Stimulated activated CD8-positive, alpha-beta memory T cell treated with anti-CD3 and anti-CD28 coated beads, Interleukin-15, amount 100 ng/mL, for 1 hour (primary cell): ENCODE results near the gene PDP2.

ENCODE experiments used
- DNase-seq: peaks from one replicate; pipeline ENCODE4 v3.0.0-alpha.2; 2020; ENCODE audit warnings: low read depth

The PDP2 gene

DNA sequence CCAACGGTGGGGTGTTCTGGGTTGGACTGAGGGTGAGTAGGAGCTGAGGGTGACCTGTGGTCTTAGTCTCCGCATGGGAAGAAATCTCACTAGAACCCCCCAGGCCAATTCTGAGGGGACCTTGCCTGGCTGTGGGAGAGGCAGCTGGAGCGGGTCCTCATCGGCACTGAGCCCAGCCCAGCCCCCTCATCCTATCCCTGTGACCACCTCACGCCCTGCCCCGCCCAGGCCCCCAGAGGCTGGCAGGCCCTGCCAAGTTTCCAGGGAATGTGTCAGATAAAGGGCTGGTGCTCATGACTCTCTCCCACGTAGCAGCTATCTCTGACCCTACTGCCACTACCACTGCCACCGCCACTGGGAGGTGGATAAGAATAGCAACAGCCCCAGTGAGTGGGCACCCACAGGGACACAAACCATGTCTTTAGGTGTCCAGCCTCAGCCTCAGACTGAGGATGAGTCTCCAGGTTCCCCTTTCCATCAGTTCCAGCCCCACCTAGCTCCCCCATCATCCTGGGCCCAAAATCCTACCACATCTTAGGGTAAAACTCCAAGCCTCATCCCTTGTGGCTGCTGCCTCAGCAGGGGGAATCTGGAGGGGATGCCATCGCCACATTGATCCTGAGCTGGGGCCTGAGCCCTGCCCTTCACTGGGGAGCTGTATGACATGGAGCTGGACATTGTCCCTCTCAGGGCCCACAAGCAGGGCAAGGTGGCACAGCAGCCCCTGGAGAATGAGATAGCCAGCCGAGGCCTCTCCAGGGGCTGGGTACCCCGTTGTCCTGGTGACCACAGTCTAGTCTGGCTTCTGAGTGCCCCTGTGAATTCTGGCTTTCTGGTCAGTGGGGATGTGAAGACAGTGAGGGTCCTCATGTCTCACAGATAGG lies 23.5 kb downstream of the PDP2 start:
- no peak for DNase-seq

DNA sequence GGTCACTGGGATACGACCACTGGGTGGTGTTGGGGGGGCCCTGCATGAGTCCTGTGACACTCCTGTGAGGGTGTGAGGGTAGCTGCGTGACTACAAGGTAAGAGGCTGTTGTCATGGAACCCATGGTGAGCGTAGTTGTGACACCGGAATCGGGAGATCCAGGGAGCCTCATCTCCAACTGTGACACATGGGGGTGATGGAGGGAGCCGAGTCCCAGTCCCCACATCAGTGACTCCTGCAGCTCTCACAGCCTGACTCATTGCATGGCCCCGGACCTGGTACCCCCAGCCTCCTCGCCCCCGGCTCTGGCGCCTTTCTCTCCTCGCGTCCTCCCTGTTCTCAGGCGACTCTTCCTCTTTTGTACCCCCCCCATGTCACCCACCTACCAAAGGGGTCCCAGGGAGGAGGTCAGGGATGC lies 24.1 kb downstream of the PDP2 start:
- DNase-seq = no peak

DNA sequence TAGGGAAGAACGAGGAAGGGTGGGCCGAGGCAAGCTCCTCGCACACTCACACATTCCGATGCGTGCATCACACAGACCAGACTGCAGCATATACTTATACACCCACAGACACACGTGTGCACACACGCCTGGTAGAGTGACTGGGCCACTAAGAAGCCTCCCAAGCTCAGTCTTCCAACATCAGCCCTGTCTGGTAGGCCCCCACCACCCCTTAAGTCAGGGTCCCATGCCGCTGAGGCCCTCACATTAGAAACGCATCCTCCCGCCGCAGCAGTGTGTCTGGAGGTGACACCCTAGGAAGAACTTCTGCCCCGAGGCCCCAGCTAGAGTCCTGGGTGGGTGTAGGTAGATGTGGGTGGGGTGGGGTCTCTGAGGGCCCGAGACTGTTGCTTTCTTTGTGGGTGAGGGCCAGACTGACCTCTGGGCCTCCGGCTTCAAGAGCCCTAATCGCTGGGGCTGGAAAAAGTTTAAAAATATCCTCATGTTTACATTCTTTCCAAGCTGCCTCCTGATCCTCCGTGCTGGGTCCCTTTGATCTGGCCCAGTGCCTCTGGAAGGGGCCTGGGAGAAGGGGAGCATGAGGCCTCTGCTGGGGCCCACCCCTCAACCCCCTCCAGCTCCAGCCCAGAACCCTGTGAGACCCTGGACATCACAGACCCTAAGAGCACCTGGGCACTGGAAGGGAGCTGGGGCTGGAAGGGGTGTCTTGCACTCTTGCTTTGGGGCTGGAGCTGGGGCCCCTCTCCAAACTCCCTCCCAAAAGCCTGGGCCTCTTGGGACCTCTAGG lies 24.7 kb downstream of the PDP2 start:
- DNase-seq = no peak

DNA sequence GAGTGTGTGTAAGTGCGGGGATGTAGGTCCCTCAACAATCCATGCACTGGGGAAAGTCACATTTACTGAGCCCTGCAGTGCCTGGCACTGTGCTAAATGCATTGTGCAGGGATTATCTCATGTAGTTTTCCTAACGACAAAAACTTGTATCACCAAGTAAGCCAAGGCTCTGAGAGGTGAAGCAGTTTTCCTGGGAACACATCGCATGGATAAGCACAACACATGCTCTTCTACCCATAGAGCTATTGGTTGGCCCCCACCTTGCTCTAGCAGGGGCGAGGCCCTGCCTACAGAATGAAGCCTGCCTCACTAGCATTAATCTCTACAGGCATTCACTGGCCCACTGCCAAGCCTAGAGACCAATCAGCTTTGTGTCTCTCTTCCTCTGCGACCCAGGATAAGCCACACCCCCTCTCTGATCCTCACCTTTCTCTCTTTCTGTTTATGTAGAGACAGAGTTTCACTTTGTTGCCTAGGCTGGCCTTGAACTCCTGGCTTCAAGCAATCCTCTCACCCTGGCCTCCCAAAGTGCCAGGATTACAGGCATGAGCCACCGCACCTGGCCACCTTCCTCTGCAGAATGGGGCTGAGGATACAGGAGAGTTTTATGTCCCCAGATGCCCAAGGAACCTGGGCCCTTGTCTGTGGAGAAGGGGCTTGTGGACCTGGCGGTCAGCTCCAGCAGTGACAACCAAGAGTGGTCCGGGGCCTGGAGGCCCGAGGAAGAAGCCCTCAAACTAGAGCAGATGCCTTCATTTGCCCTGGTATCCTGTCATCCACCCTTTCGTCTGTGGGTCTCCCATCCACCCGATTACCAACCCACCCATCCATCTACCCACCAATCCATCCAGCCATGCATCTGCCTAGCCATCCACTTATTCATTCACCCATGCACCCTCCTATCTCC lies 25.6 kb downstream of the PDP2 start:
- no peak for DNase-seq

DNA sequence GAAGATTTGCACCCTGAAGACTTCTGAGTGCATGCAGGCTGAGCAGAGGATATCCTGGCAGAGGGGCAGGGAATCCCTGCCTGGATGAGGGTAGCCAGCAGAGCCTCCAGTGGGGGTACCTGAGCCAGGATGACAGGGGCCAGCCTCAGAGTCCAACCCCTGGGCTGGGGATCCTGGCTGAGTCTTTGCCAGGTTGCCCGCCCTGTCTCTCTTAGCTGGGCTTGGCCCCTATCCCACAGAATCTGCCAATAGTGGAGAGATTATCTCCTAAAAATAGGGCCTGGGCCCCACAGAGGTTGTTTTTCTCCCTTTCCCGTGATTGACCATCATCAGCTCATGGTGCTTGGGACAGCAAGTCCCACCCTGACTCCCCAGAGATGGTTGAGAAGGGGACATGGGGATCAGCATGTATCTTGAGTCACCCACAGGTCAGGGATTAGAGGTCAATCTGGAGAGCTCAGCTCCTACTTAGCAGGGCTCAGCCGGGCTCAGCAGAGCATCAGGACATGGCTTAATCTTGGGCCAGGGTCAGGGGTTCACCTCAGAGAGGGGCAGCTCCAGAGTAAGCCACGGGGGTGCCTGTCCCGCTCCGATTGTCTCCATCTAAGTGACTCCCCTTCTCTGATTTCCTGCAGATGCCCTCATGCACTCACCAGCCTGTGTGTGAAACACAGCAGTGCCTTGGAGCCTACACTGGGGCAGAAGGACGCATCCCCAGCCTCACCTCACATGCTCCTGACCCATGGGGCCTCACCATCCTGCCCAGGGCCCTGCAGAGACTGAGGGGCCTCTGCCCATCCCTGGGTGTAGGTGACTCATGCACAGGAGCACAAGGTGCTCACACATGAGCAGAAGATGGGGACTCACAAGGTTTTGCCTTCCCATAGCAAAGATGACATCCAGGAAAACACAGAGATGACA lies 26.9 kb downstream of the PDP2 start:
- DNase-seq = no peak

DNA sequence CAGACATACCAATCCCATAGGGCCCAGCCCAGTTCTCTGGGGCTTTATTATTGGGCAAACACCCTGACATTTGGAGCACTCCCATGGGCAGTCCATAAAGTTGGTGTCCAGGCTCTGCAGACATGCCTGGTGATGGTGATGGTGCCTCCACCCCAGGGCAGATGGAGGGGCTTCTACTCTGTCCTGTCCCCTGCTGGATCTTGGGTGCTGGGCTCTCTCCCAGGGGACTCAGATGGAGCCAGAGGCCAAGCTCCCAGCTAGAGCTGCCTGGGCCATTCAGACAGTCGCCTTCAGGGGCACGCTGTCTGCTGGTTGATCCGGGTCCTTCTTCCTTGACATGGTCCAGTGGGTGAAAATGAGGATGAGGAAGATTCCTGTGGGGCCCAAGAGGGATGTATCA lies 27.8 kb downstream of the PDP2 start:
- DNase-seq = no peak

DNA sequence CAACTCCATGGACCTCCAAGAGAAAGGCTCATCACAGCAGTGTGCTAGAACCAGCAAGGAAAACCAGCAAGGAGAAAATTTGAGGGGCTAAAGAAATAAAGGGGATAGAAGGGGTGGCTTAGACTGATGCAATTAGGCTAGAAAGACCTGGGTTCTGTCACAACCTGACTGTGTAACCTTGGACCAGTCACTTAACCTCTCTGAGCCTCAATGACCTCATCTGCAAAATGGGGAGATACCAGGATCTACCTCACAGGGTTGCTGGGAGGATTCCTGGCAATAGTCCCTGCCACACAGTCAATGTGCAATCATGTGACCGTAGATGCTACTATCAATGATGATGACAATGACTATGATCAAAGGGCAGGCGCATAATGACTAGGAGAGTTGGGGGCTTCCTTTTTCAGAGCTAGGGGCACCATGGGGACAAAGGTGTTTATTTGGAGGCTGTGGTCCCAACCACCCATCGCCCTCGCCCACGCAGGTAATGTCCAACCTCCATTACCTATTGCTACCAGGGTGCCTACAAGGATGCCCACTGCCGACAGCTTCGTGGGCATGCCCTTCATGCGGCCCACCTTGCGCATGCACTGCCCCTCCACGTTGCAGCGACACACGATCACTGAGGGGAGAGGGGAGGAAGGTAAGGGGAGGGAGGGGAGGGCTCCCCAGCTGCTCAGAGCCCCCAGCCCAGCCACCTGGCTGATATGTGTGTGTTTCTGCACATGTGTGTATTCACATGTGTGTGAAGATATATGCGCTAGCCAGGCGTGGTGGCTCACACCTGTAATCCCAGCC lies 28.6 kb downstream of the PDP2 start:
- DNase-seq = no peak

DNA sequence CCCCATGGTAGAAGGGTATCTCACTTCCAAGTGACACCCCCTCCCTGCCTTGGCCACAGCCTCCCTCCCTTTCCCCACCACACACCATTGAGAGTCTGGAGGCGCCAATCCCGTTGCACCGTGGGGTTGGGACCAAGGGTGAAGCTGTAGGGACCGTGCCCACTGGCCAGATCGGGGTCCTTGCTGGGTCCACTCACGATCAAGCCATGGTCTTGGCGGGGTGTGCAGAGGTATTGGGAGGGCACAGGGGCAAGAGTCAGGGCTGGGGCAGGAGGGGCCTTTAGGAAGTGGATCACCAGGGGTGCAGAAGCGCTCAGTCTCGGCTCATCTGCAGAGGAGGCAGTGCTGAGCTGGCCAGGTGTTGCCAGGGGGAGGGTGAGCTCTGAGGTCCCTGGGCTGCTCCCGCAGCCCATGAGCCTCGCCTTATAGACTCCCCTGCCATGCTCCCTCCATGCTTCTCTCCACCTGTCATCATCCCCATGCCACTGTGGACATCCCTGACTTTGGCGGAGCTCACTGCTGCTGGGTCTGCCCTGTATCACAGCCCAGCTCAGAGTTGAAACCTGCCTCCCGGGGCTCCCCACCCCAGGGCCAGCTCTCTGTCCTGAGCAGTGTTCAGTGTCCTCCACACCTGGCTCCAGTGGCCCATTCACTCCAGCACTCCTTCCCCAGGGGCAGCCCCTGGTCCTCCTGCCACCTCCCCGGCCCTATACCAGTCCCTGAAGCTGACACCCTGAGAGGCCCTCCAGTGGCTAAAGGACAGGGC lies 30.0 kb downstream of the PDP2 start:
- DNase-seq = no peak

DNA sequence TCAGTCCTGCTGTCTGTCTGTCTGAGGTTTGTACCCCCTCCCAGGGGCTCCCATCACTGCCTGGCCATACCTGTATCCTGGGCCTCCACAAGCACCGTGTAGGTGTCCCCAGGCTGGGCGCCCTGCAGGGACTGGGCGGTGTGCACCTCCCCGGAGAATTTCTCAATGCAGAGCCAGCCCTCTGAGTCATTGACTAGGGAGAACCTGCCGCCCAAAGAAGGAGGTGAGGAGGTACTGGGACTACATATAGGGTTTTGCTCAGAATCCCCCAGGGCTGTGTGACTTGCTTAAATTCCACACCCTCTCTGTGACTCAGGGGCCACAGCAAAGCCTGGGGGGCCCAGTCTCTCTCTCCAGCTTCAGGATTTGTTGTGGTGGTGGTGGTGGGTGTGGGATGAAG lies 30.8 kb downstream of the PDP2 start:
- DNase-seq = no peak

DNA sequence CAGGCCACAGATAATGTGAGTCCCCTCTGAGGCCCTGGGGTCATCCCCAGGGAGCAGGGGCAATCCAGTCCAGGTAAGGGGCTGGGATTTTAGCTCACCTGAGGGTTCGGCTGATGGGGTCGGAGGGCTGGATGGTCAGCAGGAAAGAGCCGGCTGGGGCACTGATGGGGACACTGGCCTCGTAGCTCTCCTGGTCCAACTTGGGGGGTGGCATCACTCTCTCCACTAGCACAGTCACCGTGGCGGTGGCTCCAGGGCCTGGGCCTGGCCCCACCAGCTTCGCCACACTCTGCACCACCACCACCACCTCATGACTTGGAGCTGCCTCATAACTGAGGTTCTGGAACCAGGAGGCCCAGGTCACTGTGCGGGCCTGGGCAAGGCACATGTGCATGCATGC lies 31.5 kb downstream of the PDP2 start:
- no peak for DNase-seq

DNA sequence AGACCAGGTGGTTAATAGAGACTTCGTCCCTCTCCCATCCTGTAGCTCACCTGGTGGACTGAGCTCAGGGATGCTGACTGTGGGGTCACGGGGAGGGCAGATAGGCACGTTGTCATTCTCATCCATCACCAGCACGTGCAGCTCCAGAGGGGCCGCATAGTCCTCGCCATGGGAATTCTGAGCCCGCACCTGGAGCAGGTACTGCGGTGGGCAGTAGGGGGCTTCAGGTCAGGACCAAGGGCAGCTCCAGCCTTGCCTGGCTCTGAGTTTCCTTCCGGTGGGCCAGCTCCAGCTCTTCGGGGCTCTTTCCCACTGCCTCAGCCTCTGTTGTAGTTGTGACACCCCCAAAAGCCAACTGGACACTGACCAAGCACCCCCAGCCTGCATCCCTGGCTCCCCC lies 32.8 kb downstream of the PDP2 start:
- no peak for DNase-seq

DNA sequence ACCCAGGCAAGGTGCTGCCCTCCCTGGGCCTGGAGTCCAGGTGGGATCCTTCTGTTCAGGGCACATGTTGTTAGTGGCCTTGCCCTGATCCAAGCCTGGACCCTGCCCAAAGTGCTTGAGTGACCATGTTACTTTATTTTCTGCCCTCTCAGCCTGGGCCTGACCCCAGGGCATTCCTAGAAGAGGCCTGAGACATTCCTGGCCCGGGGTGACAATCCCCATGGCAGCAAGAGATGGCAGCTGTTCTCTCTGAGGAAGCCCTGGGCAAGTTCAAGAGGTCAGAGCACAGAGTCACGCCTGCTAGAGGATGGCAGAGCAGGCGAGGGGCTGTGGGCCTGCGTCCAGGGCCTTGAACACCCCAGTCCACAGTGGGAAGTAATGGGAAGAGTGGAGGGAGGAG lies 33.4 kb downstream of the PDP2 start:
- DNase-seq = no peak

DNA sequence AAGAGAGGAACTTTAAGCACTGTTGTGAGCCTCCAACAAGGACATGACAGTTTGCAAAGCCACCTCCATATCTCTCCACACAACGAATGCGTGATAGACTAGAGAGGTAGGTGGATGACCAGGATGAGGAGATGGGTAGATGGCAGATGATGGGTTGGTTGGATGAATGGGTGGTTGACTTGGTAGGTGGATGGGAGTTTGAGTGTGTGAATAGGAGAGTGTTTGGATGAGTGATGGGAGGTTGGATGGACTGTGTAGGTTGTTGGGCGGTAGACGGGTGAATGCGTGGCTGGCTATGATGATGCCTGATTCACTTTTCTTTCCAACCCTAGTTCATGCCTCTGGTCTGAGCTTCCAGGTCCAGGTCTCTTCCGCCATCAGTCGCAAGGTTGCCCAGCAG lies 34.2 kb downstream of the PDP2 start:
- no peak for DNase-seq

DNA sequence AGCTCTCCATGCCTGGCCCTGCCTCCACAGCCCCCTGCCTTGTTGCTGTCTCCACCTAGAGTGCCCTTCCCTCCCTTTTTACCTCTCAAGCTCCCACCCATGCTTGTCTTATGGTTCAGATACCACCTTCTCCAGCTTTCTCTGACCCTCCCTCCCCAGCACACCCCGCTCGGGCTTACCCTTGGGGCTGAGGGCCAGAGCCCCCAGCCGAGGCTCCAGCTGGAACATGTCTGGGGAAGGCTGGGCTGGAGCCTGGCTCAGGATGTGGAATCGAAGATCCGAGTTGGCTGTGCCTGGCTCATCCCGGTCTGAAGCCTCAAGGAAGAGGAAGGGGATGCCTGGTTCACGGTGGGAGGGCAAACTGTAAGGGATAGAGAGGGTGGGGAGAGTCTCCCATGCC lies 34.7 kb downstream of the PDP2 start:
- DNase-seq = no peak

DNA sequence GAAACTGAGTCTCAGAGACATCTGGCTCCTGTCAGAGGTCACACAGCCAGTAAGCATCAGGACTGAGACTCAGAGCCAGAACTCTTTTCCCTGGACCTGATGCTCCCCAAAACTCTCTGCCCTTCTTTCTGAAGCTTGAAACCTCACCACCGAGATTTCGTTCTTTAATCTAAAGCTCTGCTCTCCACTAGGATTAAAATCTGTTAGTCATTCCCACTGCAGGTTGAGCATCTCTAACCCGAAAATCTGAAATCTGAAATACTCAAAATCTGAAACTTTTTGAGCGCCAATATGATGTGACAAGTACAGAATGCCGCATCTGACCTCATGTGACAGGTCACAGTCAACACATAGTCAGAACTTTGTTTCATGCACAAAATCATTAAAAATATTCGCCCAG lies 36.2 kb downstream of the PDP2 start:
- DNase-seq = no peak

DNA sequence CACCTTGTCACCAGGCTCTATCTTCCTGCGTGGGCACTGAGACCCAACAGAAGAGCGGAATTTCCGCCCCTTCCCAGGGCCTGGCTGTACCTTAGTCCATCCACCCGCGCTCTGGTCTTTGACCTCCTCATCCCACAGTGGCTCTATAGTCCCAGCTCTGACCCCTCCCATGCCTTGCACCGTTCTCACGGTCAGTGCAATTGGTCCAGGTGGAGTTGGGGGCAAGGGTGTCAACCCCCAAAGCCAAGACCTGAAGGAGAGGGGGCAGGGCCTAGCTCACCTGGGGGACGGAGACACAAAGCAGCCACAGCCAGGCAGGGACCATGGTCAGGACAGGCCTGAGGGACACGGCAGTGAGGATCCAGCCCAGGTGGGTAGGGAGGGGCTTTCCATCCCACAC lies 37.4 kb downstream of the PDP2 start:
- DNase-seq = no peak

DNA sequence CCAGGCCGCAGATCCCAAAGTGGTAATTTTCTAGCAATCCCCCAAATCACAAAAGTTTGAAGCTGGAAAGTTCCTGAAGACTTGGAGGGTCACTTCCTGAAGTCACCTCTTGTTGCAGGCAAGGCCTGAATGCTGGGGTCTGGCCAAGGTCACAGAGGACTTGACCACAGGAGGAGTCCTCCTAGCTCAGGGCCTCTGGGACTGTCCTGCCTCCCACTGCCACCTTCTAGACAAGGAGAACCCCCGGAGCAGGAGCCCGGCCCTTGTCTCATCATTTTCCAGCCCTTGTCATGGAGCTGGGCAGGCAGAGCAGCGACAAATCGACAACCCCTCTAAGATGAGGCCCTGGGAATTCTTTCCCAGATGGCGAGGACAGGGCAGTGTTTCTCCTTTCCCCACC lies 38.0 kb downstream of the PDP2 start:
- no peak for DNase-seq

DNA sequence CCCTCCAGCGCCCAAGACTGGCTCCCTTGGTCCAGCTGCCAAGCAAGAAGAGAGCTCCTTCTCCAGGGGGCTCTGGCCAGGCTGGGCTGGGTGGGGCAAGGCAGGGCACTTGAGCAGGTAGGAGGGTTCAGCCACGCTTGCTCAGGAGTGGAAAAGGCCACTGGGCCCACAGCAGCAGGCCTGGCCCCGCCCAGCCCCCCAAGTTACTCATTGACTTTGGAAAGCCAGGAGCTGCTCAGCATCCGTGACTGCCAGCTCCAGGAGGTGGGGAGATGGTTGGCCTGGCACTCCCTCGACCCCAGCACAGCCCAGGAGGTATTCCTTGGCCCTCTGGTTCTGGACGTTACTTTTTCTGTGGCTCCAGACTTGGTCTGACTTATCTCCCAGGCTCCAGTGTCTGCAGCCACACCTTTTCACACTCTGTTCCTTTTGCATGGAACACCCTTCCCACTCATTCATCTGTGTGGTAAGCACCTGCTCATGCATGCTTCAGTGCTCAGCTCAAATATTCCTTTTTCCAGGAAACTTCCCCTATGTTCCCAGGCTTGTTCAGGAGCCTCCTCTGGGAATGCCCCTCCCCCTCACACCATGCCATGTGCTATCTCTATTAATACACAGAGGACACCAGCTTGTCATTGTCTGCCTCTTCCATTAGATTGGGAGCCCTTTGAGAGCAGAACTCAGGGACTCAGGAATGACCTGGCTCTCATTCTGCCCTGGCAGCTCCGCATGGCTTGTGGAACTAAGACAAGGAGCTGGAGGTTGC lies 38.7 kb downstream of the PDP2 start, which contains the start of gene CDH16:
Gene CDH16, minus strand, starts transcription at position 83 of the 766 bp plus-strand sequence. CDS start 820 bp downstream, outside the sequence.
- DNase-seq = no peak
